Measurements from ENCODE around the gene MN1. TPM values are rescaled to one million over a fixed set of nuclear protein-coding genes. Genes with fewer than 3 reads are reported as not detected.

Gene MN1
- total RNA-seq, 2 donors from 2014 or later, result 1.0 to 5.6 TPM

DNA sequence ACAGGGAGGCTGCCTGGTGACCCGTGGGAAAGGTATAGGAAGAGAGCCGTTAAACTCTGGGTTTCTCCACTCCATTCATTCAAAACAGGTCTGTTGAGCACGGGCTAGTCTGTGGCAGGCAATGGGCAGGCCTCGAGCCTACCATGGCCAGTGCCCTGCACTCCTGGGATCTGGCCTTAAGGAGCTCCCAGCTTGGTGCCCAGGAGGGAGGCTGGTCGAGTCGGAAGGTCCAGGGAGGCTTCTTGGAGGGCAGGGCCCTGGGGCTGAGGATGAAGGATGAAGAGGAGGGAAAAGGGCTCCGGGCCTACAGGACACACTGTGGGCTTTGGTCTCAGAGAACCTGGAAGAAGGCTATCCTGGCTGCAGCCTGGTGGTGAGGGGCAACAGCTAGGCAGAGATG lies 41.9 kb upstream of the MN1 start:
- Histone ChIP-seq H3K4me1 (peaks cover 9% of the 10 kb centered on the region), H3K4me3 (no peak overlapping the region), H3K27ac (no peak overlapping the region), H3K9me3 (no peaks in the 10 kb centered on the region), H3K36me3 (replicated peaks in 1 of 2; ENCODE audit: insufficient read depth in 1 of 2, low read depth in 2 of 2) (no peaks in the 10 kb centered on the region), H3K27me3 (no peaks in the 10 kb centered on the region)
- intact Hi-C loops (cut with DNase I), result no loop called here
- WGBS, 2 donors, result 69 to 70% methylated on average over 6 to 7 of the region's 7 CpGs
- DNase-seq (no peak), ATAC-seq (no peak)
- no peak for TF ChIP-seq POLR2A (IDR thresholded peaks at IDR 0.05)
- TF ChIP-seq, protein P1, sequence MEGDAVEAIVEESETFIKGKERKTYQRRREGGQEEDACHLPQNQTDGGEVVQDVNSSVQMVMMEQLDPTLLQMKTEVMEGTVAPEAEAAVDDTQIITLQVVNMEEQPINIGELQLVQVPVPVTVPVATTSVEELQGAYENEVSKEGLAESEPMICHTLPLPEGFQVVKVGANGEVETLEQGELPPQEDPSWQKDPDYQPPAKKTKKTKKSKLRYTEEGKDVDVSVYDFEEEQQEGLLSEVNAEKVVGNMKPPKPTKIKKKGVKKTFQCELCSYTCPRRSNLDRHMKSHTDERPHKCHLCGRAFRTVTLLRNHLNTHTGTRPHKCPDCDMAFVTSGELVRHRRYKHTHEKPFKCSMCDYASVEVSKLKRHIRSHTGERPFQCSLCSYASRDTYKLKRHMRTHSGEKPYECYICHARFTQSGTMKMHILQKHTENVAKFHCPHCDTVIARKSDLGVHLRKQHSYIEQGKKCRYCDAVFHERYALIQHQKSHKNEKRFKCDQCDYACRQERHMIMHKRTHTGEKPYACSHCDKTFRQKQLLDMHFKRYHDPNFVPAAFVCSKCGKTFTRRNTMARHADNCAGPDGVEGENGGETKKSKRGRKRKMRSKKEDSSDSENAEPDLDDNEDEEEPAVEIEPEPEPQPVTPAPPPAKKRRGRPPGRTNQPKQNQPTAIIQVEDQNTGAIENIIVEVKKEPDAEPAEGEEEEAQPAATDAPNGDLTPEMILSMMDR (IDR thresholded peaks at IDR 0.05), result no peak

DNA sequence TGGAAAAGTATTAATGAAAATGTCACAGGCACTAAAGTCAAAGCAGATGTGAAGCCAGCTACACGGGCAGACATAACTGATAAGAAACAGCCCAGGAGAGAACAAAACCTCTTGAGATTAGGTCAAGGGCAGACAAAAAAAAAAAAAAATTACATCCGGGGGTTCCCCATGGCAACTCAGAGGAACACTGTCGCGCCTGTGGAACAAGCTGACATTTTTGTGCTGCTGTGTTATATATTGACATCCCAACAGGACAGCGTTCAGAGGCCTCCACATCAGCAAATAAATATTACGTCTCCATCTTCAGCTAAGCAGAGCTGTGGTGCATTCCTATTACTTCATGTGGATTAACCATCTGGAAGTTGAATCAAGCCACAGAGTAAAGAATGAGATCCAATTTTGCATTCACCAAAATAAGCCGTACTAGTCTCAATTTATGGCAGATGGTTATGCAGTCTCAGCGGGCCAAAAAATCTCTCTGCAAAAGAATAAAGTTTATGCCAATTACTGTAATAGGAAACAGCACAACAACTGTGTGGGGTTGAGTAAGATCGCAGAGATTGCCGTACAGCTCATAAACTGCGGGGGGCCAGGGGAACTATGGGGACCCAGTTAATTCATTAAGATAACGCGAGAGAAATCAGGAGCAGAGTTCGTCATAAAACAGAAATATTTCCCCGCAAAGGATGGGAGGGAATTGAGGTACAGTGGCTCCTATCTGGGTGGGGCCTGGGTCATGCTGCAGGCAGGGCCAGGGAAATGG lies 41.3 kb upstream of the MN1 start:
- H3K27ac ChIP-seq, result peak overlapping the region in 1 of 4 donors; percentile 5
- ATAC-seq (peak; percentile 41), DNase-seq (no peak)
- intact Hi-C loops (cut with DNase I), result no loop called here
- H3K27me3 ChIP-seq, result no peaks in the 10 kb centered on the region
- peaks cover 9% of the 10 kb centered on the region for H3K4me1 ChIP-seq
- H3K36me3 ChIP-seq (replicated peaks in 1 of 2; ENCODE audit: insufficient read depth in 1 of 2, low read depth in 2 of 2), result no peaks in the 10 kb centered on the region
- 68% methylated on average over 15 of the region's 15 CpGs for WGBS, 2 donors
- TF ChIP-seq, protein P1 (IDR thresholded peaks at IDR 0.05), result no peak
- no peak for TF ChIP-seq POLR2A (IDR thresholded peaks at IDR 0.05)
- H3K4me3 ChIP-seq, result no peak overlapping the region
- no peaks in the 10 kb centered on the region for H3K9me3 ChIP-seq

DNA sequence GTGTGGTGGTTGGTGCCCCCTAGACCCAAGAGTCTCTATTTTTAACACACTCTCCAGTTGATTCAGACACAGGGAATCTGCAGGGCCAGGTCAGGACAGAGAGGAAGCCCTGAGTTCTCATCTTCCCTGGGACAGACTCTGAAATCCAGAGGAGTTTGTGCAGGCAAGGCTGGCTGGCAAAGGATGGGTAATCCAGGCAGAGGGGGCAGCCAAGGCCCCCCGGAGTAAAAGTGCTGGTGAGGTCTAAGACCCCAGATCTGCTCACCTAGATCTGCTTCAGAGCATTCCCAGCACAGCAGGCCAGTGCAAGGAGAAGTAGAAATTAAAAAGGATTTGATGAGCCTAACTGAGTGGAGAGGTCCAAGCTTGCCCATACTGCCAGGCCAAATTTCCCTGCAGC lies 40.6 kb upstream of the MN1 start:
- DNase-seq, result no peak
- Histone ChIP-seq H3K27ac (peak overlapping the region in 1 of 4 donors; percentile 5), H3K4me3 (no peak overlapping the region), H3K36me3 (replicated peaks in 1 of 2; ENCODE audit: insufficient read depth in 1 of 2, low read depth in 2 of 2) (no peaks in the 10 kb centered on the region), H3K27me3 (no peaks in the 10 kb centered on the region), H3K4me1 (peaks cover 9% of the 10 kb centered on the region), H3K9me3 (no peaks in the 10 kb centered on the region)
- intact Hi-C loops (cut with DNase I), result no loop called here
- no peak for ATAC-seq
- 81% methylated on average over 1 of the region's 1 CpG; no CpG with 5 or more reads in 1 of the 2 donors for WGBS, 2 donors
- no peak for TF ChIP-seq POLR2A (IDR thresholded peaks at IDR 0.05)
- TF ChIP-seq, protein P1 (IDR thresholded peaks at IDR 0.05), result no peak

DNA sequence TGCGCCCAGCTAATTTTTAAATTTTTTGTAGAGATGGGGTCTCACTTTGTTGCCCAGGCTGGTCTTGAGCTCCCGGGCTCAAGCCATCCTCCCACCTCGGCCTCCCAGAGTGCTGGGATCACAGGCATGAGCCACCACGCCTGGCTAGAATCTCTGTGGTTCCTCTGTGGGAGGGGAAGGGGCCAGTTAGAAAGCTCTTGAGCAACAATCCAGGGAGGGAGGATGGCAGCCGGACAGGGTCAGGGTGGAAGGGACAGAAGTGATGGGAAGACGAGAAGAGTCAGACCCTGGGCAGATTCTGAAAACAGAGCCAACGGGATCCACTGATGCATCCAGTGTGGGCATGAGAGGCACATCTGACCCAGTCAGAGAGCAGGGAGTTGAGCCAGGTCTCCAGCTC lies 38.9 kb upstream of the MN1 start:
- ATAC-seq (no peak), DNase-seq (no peak)
- Histone ChIP-seq H3K36me3 (replicated peaks in 1 of 2; ENCODE audit: insufficient read depth in 1 of 2, low read depth in 2 of 2) (no peaks in the 10 kb centered on the region), H3K4me3 (no peak overlapping the region), H3K27me3 (no peaks in the 10 kb centered on the region), H3K4me1 (peaks cover 9% of the 10 kb centered on the region), H3K9me3 (no peaks in the 10 kb centered on the region), H3K27ac (no peak overlapping the region)
- intact Hi-C loops (cut with DNase I), result no loop called here
- WGBS, 2 donors, result 89 to 91% methylated on average over 6 to 7 of the region's 7 CpGs
- TF ChIP-seq POLR2A (IDR thresholded peaks at IDR 0.05), result no peak
- TF ChIP-seq, protein P1 (IDR thresholded peaks at IDR 0.05), result no peak
